ENCODE results near the gene POM121.
A peak's percentile ranks its signal among the peaks of the same experiment; 100 is the strongest.

Gene POM121

DNA sequence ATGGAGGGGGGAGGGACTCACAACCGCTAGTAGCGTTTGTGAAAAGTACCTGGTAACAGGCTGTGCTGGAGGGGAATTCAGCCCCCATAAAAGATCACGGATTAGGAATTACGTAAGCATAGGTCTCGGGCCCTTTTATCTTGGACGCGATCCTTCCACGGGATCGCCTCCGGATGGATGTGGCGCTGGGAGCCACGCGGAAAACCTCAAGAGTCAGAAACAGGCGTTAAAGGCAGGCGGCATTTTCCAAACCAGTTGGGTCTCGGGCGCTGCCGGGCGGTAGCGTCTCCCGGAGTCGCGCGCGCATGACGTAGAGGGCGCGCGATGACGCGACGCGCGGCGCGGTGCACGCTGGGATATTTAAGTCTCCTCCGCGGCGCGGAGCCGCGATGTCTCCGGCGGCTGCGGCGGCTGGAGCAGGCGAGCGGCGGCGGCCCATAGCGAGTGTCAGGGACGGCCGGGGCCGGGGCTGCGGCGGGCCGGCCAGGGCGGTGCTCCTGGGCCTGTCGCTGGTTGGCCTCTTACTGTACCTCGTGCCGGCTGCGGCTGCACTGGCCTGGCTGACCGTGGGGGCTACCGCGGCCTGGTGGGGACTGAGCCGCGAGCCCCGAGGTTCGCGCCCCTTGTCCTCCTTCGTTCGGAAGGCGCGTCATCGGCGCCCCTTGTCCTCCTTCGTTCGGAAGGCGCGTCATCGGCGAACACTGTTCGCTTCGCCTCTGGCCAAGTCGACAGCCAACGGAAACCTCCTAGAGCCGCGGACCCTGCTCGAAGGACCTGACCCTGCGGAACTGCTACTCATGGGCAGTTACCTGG is at the start of gene POM121 (continued):
- TF ChIP-seq ZNF354C (tag by site-specific recombination; IDR thresholded peaks at IDR 0.05; ENCODE audit: borderline replicate concordance, low read depth) (no peak), ZNF169 (tag by site-specific recombination; IDR thresholded peaks at IDR 0.05) (no peak), IKZF3 (tag by site-specific recombination; IDR thresholded peaks at IDR 0.05) (no peak), ZNF571 (tag by site-specific recombination; IDR thresholded peaks at IDR 0.05) (no peak), TCF7L2 (IDR thresholded peaks at IDR 0.05; ENCODE audit: borderline replicate concordance, low read depth, low read length) (no peak), GLI2 (tag by site-specific recombination; IDR thresholded peaks at IDR 0.05; ENCODE audit: borderline replicate concordance, low read depth) (no peak), REPIN1 (tag by site-specific recombination; IDR thresholded peaks at IDR 0.05; ENCODE audit: low read depth) (no peak), ZNF175 (tag by site-specific recombination; IDR thresholded peaks at IDR 0.05) (no peak), ZNF600 (tag by site-specific recombination; IDR thresholded peaks at IDR 0.05) (peak; percentile 59; the same call in 1 of the 2 replicates), KLF10 (tag by site-specific recombination; IDR thresholded peaks at IDR 0.05) (no peak), KLF1 (tag by site-specific recombination; IDR thresholded peaks at IDR 0.05) (no peak), ZNF292 (tag by site-specific recombination; IDR thresholded peaks at IDR 0.05; ENCODE audit: borderline replicate concordance, low read depth) (no peak), ZFHX2 (tag by site-specific recombination; conservative IDR thresholded peaks at IDR 0.05) (no peak), SETDB1 (IDR thresholded peaks at IDR 0.05; ENCODE audit: insufficient read length, low read length) (no peak), ZNF514 (tag by site-specific recombination; IDR thresholded peaks at IDR 0.05) (no peak), SCRT1 (tag by site-specific recombination; IDR thresholded peaks at IDR 0.05; ENCODE audit: borderline replicate concordance) (no peak), ZNF138 (tag by site-specific recombination; IDR thresholded peaks at IDR 0.05; ENCODE audit: borderline replicate concordance) (no peak), ZNF529 (tag by site-specific recombination; IDR thresholded peaks at IDR 0.05; ENCODE audit: insufficient replicate concordance) (no peak), ZFP37 (tag by site-specific recombination; IDR thresholded peaks at IDR 0.05) (0 out of 2 replicates have a peak, but pooled peaks have one; percentile 22), ZIC2 (tag by site-specific recombination; IDR thresholded peaks at IDR 0.05) (no peak), ZBTB20 (tag by site-specific recombination; IDR thresholded peaks at IDR 0.05) (no peak)
- TF ChIP-seq, protein P1, sequence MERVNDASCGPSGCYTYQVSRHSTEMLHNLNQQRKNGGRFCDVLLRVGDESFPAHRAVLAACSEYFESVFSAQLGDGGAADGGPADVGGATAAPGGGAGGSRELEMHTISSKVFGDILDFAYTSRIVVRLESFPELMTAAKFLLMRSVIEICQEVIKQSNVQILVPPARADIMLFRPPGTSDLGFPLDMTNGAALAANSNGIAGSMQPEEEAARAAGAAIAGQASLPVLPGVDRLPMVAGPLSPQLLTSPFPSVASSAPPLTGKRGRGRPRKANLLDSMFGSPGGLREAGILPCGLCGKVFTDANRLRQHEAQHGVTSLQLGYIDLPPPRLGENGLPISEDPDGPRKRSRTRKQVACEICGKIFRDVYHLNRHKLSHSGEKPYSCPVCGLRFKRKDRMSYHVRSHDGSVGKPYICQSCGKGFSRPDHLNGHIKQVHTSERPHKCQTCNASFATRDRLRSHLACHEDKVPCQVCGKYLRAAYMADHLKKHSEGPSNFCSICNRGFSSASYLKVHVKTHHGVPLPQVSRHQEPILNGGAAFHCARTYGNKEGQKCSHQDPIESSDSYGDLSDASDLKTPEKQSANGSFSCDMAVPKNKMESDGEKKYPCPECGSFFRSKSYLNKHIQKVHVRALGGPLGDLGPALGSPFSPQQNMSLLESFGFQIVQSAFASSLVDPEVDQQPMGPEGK (tag by site-specific recombination; IDR thresholded peaks at IDR 0.05): 0 out of 2 replicates have a peak, but pooled peaks have one; percentile 25
- TF ChIP-seq, protein P2, sequence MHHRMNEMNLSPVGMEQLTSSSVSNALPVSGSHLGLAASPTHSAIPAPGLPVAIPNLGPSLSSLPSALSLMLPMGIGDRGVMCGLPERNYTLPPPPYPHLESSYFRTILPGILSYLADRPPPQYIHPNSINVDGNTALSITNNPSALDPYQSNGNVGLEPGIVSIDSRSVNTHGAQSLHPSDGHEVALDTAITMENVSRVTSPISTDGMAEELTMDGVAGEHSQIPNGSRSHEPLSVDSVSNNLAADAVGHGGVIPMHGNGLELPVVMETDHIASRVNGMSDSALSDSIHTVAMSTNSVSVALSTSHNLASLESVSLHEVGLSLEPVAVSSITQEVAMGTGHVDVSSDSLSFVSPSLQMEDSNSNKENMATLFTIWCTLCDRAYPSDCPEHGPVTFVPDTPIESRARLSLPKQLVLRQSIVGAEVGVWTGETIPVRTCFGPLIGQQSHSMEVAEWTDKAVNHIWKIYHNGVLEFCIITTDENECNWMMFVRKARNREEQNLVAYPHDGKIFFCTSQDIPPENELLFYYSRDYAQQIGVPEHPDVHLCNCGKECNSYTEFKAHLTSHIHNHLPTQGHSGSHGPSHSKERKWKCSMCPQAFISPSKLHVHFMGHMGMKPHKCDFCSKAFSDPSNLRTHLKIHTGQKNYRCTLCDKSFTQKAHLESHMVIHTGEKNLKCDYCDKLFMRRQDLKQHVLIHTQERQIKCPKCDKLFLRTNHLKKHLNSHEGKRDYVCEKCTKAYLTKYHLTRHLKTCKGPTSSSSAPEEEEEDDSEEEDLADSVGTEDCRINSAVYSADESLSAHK (tag by site-specific recombination; IDR thresholded peaks at IDR 0.05): no peak
- TF ChIP-seq, protein P3, sequence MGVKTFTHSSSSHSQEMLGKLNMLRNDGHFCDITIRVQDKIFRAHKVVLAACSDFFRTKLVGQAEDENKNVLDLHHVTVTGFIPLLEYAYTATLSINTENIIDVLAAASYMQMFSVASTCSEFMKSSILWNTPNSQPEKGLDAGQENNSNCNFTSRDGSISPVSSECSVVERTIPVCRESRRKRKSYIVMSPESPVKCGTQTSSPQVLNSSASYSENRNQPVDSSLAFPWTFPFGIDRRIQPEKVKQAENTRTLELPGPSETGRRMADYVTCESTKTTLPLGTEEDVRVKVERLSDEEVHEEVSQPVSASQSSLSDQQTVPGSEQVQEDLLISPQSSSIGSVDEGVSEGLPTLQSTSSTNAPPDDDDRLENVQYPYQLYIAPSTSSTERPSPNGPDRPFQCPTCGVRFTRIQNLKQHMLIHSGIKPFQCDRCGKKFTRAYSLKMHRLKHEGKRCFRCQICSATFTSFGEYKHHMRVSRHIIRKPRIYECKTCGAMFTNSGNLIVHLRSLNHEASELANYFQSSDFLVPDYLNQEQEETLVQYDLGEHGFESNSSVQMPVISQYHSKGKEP (tag by site-specific recombination; IDR thresholded peaks at IDR 0.05): no peak
- TF ChIP-seq, protein P4, sequence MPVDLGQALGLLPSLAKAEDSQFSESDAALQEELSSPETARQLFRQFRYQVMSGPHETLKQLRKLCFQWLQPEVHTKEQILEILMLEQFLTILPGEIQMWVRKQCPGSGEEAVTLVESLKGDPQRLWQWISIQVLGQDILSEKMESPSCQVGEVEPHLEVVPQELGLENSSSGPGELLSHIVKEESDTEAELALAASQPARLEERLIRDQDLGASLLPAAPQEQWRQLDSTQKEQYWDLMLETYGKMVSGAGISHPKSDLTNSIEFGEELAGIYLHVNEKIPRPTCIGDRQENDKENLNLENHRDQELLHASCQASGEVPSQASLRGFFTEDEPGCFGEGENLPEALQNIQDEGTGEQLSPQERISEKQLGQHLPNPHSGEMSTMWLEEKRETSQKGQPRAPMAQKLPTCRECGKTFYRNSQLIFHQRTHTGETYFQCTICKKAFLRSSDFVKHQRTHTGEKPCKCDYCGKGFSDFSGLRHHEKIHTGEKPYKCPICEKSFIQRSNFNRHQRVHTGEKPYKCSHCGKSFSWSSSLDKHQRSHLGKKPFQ (tag by site-specific recombination; IDR thresholded peaks at IDR 0.05): no peak
- TF ChIP-seq, protein P5, sequence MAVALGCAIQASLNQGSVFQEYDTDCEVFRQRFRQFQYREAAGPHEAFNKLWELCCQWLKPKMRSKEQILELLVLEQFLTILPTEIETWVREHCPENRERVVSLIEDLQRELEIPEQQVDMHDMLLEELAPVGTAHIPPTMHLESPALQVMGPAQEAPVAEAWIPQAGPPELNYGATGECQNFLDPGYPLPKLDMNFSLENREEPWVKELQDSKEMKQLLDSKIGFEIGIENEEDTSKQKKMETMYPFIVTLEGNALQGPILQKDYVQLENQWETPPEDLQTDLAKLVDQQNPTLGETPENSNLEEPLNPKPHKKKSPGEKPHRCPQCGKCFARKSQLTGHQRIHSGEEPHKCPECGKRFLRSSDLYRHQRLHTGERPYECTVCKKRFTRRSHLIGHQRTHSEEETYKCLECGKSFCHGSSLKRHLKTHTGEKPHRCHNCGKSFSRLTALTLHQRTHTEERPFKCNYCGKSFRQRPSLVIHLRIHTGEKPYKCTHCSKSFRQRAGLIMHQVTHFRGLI (tag by site-specific recombination; IDR thresholded peaks at IDR 0.05): no peak
- TF ChIP-seq, protein P6, sequence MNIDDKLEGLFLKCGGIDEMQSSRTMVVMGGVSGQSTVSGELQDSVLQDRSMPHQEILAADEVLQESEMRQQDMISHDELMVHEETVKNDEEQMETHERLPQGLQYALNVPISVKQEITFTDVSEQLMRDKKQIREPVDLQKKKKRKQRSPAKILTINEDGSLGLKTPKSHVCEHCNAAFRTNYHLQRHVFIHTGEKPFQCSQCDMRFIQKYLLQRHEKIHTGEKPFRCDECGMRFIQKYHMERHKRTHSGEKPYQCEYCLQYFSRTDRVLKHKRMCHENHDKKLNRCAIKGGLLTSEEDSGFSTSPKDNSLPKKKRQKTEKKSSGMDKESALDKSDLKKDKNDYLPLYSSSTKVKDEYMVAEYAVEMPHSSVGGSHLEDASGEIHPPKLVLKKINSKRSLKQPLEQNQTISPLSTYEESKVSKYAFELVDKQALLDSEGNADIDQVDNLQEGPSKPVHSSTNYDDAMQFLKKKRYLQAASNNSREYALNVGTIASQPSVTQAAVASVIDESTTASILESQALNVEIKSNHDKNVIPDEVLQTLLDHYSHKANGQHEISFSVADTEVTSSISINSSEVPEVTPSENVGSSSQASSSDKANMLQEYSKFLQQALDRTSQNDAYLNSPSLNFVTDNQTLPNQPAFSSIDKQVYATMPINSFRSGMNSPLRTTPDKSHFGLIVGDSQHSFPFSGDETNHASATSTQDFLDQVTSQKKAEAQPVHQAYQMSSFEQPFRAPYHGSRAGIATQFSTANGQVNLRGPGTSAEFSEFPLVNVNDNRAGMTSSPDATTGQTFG (tag by site-specific recombination; IDR thresholded peaks at IDR 0.05; ENCODE audit: borderline replicate concordance): no peak

Data from HEK293 (cell line).